K562 (cell line): ENCODE measurements around the gene CAPN7. TPM values are rescaled to one million over a fixed set of nuclear protein-coding genes. Genes with fewer than 3 reads are reported as not detected.

Experiments used
- BRD9 ChIP-seq: fragments of 450-650 bp; IDR thresholded peaks from 2 replicates; pipeline ENCODE4 v1.6.1; 2018; ENCODE audit warnings: low read depth; ENCODE audit not compliant: partially characterized antibody
- C11orf30 ChIP-seq: fragments of 450-650 bp; IDR thresholded peaks from 2 replicates; pipeline ENCODE4 v1.6.1; 2016; ENCODE audit warnings: low read depth, mild to moderate bottlenecking
- NFXL1 ChIP-seq: fragments of 450-650 bp; formaldehyde crosslinking; IDR thresholded peaks from 2 replicates; pipeline ENCODE4 v1.4.0; 2021; ENCODE audit warnings: mild to moderate bottlenecking
- SMARCA4 ChIP-seq: fragments of 450-650 bp; IDR thresholded peaks from 2 replicates; pipeline ENCODE4 v1.6.1; 2016
- SRSF3 ChIP-seq: fragments of 200-400 bp; formaldehyde crosslinking; IDR thresholded peaks from 2 replicates; pipeline ENCODE4 v1.6.1; 2016; ENCODE audit warnings: mild to moderate bottlenecking, low read length, moderate library complexity; ENCODE audit not compliant: insufficient read depth
- ZFX ChIP-seq: sonication (generic); formaldehyde crosslinking; IDR thresholded peaks from 2 replicates; pipeline ENCODE4 v1.8.0; 2022; ENCODE audit warnings: mild to moderate bottlenecking, missing genetic modification reagents, moderate library complexity
- ZNF311 ChIP-seq: fragments of 250-450 bp; sonication (Bioruptor Pico); IDR thresholded peaks from 2 replicates; pipeline ENCODE4 v1.4.0; 2020; ENCODE audit warnings: mild to moderate bottlenecking, moderate library complexity
- ZNF668 ChIP-seq: fragments of 250-450 bp; sonication (Bioruptor Pico); IDR thresholded peaks from 2 replicates; pipeline ENCODE4 v1.8.0; 2022; ENCODE audit warnings: mild to moderate bottlenecking, inconsistent platforms
- polyA plus RNA-seq, 8 experiments: library from polyadenylated mRNA; depleted of rRNA in 4 of 8; stranded (reverse) in 5 of 8; unstranded in 3 of 8; fragments of >200 nt; fragmentation: Nextera tagmentation in 2 of 8; fragmentation: Illumina TruSeq in 1 of 8; extraction: Ambion mirVana in 2 of 8; extraction: Trizol in 1 of 8; gene quantifications; 2 replicates each; pipeline versions ENCODE4 v1.2.1 to v1.2.3, GENCODE V29; 2011 to 2014; ENCODE audit warnings: inconsistent platforms in 1 of 8, missing spikeins in 1 of 8
- total RNA-seq, 7 experiments: library from RNA; depleted of rRNA in 6 of 7; stranded (reverse); fragments of >200 nt in 6 of 7; fragmentation: Illumina TruSeq in 2 of 7; extraction: Trizol in 2 of 7; gene quantifications; 2 replicates each; pipeline versions ENCODE4 v1.2.1 to v1.2.3, GENCODE V29; 2011 to 2021; ENCODE audit warnings: low replicate concordance in 1 of 7
- TF ChIP-seq, protein P1 (sequence below): fragments of 200-800 bp; sonication (Bioruptor generic); IDR thresholded peaks from 2 replicates; pipeline ENCODE4 v1.6.1; 2017; ENCODE audit warnings: missing genetic modification characterization, missing compliant biosample characterization
- TF ChIP-seq, protein P2 (sequence below): sonication (generic); IDR thresholded peaks from 2 replicates; pipeline ENCODE4 v1.6.1; 2016
- TF ChIP-seq, protein P3 (sequence below): fragments of 200-600 bp; sonication (generic); IDR thresholded peaks from one replicate; pipeline ENCODE4 v1.6.1; 2012; ENCODE audit warnings: mild to moderate bottlenecking, low read depth, low read length, inconsistent platforms
- TF ChIP-seq, protein P4 (sequence below): fragments of 250-450 bp; sonication (Bioruptor Pico); IDR thresholded peaks from 2 replicates; pipeline ENCODE4 v1.8.0; 2021; ENCODE audit warnings: moderate library complexity, mild to moderate bottlenecking, inconsistent platforms

The CAPN7 gene
- total and polyA plus RNA-seq, 9 of the 15 experiments (the other 6 are each of a cell fraction or from before 2014, with no cell fraction given), result 6.5 to 42.7 (median 32.7) TPM

DNA sequence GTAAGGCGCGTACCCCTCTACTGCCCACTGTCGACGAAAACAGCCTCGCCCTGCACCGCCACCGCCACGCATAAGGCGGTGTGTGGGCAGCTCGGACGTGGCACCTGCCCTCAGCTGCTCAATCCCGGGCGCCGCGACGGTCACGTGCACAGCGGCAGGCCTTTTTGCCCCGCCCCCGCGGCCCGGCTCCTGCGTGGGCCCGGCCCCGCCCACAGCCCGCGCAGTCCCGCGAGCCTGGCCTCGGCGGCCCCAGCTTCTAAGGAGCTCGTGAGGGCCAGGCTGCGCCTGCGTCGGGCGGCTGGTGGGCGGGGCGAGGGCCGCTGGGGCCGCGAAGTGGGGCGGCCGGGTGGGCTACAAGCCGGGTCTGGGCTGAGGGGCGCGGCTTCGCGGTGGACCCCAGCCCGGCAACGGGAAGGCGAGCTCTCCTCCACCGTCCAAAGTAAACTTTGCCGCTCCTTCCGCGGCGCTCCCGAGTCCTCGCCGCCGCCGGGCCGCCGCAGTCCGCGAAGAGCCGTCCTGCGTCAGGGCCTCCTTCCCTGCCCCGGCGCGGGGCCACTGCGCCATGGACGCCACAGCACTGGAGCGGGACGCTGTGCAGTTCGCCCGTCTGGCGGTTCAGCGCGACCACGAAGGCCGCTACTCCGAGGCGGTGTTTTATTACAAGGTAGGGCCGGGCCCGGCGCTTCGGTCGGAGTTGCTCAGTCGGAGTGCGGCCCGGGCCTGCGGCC, at the start of gene CAPN7 (continued):
- TF ChIP-seq NFXL1 (CRISPR knock-in tag), result no peak
- TF ChIP-seq ZFX (CRISPR knock-in tag), result peak; percentile 99
- no peak for TF ChIP-seq C11orf30
- peak; percentile 84; the same call in 1 of the 2 replicates for TF ChIP-seq SRSF3
- TF ChIP-seq ZNF668, result no peak
- TF ChIP-seq, protein P1, sequence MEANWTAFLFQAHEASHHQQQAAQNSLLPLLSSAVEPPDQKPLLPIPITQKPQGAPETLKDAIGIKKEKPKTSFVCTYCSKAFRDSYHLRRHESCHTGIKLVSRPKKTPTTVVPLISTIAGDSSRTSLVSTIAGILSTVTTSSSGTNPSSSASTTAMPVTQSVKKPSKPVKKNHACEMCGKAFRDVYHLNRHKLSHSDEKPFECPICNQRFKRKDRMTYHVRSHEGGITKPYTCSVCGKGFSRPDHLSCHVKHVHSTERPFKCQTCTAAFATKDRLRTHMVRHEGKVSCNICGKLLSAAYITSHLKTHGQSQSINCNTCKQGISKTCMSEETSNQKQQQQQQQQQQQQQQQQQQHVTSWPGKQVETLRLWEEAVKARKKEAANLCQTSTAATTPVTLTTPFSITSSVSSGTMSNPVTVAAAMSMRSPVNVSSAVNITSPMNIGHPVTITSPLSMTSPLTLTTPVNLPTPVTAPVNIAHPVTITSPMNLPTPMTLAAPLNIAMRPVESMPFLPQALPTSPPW (CRISPR knock-in tag), result peak; percentile 76
- no peak for TF ChIP-seq BRD9
- TF ChIP-seq SMARCA4, result no peak
- TF ChIP-seq, protein P2, sequence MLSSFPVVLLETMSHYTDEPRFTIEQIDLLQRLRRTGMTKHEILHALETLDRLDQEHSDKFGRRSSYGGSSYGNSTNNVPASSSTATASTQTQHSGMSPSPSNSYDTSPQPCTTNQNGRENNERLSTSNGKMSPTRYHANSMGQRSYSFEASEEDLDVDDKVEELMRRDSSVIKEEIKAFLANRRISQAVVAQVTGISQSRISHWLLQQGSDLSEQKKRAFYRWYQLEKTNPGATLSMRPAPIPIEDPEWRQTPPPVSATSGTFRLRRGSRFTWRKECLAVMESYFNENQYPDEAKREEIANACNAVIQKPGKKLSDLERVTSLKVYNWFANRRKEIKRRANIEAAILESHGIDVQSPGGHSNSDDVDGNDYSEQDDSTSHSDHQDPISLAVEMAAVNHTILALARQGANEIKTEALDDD, result no peak
- no peak for TF ChIP-seq ZNF311
- TF ChIP-seq, protein P3, sequence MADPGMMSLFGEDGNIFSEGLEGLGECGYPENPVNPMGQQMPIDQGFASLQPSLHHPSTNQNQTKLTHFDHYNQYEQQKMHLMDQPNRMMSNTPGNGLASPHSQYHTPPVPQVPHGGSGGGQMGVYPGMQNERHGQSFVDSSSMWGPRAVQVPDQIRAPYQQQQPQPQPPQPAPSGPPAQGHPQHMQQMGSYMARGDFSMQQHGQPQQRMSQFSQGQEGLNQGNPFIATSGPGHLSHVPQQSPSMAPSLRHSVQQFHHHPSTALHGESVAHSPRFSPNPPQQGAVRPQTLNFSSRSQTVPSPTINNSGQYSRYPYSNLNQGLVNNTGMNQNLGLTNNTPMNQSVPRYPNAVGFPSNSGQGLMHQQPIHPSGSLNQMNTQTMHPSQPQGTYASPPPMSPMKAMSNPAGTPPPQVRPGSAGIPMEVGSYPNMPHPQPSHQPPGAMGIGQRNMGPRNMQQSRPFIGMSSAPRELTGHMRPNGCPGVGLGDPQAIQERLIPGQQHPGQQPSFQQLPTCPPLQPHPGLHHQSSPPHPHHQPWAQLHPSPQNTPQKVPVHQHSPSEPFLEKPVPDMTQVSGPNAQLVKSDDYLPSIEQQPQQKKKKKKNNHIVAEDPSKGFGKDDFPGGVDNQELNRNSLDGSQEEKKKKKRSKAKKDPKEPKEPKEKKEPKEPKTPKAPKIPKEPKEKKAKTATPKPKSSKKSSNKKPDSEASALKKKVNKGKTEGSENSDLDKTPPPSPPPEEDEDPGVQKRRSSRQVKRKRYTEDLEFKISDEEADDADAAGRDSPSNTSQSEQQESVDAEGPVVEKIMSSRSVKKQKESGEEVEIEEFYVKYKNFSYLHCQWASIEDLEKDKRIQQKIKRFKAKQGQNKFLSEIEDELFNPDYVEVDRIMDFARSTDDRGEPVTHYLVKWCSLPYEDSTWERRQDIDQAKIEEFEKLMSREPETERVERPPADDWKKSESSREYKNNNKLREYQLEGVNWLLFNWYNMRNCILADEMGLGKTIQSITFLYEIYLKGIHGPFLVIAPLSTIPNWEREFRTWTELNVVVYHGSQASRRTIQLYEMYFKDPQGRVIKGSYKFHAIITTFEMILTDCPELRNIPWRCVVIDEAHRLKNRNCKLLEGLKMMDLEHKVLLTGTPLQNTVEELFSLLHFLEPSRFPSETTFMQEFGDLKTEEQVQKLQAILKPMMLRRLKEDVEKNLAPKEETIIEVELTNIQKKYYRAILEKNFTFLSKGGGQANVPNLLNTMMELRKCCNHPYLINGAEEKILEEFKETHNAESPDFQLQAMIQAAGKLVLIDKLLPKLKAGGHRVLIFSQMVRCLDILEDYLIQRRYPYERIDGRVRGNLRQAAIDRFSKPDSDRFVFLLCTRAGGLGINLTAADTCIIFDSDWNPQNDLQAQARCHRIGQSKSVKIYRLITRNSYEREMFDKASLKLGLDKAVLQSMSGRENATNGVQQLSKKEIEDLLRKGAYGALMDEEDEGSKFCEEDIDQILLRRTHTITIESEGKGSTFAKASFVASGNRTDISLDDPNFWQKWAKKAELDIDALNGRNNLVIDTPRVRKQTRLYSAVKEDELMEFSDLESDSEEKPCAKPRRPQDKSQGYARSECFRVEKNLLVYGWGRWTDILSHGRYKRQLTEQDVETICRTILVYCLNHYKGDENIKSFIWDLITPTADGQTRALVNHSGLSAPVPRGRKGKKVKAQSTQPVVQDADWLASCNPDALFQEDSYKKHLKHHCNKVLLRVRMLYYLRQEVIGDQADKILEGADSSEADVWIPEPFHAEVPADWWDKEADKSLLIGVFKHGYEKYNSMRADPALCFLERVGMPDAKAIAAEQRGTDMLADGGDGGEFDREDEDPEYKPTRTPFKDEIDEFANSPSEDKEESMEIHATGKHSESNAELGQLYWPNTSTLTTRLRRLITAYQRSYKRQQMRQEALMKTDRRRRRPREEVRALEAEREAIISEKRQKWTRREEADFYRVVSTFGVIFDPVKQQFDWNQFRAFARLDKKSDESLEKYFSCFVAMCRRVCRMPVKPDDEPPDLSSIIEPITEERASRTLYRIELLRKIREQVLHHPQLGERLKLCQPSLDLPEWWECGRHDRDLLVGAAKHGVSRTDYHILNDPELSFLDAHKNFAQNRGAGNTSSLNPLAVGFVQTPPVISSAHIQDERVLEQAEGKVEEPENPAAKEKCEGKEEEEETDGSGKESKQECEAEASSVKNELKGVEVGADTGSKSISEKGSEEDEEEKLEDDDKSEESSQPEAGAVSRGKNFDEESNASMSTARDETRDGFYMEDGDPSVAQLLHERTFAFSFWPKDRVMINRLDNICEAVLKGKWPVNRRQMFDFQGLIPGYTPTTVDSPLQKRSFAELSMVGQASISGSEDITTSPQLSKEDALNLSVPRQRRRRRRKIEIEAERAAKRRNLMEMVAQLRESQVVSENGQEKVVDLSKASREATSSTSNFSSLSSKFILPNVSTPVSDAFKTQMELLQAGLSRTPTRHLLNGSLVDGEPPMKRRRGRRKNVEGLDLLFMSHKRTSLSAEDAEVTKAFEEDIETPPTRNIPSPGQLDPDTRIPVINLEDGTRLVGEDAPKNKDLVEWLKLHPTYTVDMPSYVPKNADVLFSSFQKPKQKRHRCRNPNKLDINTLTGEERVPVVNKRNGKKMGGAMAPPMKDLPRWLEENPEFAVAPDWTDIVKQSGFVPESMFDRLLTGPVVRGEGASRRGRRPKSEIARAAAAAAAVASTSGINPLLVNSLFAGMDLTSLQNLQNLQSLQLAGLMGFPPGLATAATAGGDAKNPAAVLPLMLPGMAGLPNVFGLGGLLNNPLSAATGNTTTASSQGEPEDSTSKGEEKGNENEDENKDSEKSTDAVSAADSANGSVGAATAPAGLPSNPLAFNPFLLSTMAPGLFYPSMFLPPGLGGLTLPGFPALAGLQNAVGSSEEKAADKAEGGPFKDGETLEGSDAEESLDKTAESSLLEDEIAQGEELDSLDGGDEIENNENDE, result no peak
- TF ChIP-seq, protein P4, sequence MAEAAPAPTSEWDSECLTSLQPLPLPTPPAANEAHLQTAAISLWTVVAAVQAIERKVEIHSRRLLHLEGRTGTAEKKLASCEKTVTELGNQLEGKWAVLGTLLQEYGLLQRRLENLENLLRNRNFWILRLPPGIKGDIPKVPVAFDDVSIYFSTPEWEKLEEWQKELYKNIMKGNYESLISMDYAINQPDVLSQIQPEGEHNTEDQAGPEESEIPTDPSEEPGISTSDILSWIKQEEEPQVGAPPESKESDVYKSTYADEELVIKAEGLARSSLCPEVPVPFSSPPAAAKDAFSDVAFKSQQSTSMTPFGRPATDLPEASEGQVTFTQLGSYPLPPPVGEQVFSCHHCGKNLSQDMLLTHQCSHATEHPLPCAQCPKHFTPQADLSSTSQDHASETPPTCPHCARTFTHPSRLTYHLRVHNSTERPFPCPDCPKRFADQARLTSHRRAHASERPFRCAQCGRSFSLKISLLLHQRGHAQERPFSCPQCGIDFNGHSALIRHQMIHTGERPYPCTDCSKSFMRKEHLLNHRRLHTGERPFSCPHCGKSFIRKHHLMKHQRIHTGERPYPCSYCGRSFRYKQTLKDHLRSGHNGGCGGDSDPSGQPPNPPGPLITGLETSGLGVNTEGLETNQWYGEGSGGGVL, result no peak
